GM18517 (cell line): ENCODE results near the gene ZBTB46.
"Not testable (repeated sequence)": the region's sequence is repeated elsewhere in the genome, so short reads cannot be mapped to it uniquely, and the experiment has no call there.

ENCODE experiments used
- ATAC-seq: cut with Tn5 transposase; IDR thresholded peaks from one replicate; pipeline ENCODE4 v1.9.1; 2021; ENCODE audit warnings: mild to moderate bottlenecking, moderate library complexity; ENCODE audit not compliant: unreplicated experiment

Gene ZBTB46

GRCh38 chr20:63790572-63791168 is 40.4 kb downstream of the ZBTB46 start:
- ATAC-seq: no peak

GRCh38 chr20:63789836-63790571 is 41.1 kb downstream of the ZBTB46 start:
- no peak for ATAC-seq

GRCh38 chr20:63787749-63788148 is 43.3 kb downstream of the ZBTB46 start:
- no peak for ATAC-seq

DNA sequence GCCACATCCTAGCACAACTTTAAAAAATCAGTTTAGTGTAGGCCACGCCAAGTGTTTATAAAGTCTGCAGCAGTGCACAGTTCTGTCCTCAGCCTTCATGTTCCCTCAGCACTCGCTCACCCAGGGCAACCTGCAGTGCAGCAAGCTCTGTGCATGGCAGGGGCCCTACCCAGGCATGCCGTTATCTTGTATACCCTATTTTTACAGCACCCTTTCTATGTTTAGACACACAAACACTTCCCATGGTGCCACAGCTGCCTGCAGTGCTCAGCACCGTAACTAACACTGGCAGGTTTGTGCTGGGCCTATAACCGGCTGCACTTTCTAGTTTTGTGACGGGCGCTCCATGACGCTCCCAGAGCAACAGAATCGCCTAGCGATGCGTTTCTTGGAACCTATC is 43.8 kb downstream of the ZBTB46 start:
- no peak for ATAC-seq

GRCh38 chr20:63785691-63786131 is 45.4 kb downstream of the ZBTB46 start:
- ATAC-seq: no peak

DNA sequence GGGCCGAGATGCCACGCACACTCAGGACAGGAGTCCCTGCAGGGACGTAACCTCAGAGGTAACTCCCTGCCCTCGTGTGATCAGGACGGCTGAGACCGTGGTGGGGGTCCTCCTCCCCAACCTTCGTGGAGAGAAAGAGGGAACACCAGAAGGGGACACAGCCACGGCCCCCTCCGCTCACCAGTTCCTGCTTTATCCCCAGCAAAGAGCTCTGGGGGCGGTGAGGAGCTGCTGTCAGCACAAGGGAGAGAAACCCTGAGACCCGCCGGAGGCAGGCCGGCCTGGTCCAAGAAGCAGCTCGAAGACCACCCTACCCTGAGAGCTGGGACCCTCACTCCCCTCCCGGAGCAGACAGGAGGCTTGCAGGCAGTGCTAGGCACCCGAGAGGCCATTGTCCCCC is 47.1 kb downstream of the ZBTB46 start:
- no peak for ATAC-seq

DNA sequence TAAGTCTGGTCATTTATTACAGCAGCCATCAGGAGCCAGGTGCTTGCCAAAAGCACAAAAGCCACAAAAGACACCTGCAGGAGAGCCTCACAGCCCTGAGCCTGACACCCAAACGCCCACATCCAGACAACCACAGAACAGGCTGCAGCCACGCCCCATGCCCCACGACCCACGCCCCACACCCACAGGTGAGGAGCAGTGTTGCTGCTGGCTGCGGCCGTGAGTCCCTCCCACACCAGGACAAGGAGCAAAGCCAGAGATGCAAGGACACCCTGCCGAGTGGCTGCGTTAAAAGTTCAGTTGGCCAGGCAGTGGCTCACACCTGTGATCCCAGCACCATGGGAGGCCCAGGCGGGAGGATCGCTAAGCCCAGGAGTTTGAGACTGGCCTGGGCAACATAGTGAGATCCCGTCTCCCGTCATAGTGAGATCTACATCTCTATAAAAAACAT is 48.5 kb downstream of the ZBTB46 start:
- ATAC-seq: no peak

- ATAC-seq: no peak
Observed at GRCh38 chr20:63782051-63782471, 49.0 kb downstream of the ZBTB46 start.

DNA sequence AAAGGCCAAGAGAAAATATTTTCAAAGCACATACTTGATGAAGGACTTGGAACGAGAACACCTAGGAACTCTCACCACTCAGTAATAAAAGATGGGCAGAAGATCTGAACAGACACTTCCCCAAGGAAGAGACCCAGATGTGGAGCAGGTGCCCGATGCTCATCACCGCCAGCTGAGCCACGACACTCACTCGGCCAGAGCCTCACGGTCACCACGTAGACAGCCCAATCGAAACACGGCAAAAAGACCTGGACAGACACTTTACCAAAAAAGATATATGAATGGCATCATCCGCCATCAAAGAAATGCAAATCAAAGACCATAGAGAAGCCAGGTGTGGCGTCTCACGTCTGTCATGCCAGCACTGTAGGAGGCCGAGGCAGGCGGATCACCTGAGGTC is 49.9 kb downstream of the ZBTB46 start:
- no peak for ATAC-seq

DNA sequence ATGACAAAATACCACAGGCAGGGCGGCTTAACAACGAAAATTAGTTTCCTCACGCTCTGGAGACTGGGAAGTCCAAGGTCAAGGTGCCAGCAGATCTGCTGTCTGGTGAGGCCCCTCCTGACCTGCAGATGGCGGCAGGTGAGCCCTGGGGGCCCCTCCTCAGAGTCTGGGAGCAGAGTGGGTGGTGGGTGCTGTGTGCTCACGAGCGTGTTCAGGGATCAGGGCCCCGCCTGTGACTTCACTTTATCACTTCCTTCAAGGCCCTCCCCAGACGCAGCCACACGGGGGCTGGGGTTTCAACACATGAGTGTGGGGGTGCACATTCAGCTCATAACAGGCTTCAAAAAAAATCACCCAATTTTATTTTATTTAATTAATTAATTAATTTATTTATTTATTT is 52.2 kb downstream of the ZBTB46 start:
- ATAC-seq: no peak

DNA sequence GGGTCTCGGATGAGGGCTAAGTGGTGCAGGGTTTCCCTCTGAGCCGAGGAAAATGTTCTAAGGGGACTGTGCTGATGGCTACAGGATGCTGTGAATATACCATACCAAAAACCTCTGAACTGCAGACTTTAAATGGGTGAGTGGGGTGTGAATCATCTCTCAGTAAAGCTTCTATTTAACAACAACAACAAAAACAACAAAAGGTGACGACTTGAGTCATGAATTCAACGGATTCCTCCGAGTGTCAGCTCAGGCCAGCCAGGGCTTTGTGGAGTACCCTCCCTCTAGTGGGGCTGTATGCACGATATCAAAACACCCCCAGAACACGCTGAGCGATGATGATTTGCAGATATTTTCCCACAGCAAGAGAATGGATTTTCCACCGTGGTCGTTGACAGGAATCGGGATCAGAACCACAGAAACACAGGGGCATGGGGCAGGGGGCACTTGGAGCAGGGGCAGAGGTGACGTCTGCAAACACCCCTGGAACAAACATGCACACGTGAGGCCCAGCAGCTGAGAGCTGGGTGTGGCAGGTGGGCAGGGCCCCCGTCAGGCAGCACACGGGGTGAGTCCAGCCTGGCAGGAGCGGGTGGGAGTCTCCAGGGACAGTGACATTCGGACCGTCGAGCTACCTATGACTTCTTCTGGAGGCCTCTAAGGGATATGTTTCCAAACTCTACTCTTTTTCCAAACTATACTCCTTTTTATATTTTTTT is 52.9 kb downstream of the ZBTB46 start:
- ATAC-seq: no peak

DNA sequence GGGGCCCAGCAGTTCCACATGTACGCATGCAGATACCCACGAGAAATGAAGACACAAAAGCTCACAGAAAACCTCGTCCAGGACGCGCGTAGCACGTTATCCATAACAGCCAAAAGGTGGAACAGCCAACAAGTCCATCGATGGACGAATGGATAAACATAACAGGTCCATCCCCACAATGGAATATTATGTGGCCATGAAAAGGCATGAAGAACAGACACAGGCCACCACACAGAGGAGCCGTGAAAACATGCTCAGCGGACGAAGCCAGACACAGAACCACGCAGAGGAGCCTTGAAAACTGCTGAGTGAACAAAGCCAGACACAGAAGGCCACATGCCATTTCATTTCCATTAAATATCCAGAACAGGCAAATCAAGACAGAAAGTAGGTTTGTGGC is 53.5 kb downstream of the ZBTB46 start:
- no peak for ATAC-seq

GRCh38 chr20:63776875-63777274 is 54.2 kb downstream of the ZBTB46 start:
- ATAC-seq: not testable (repeated sequence)

- ATAC-seq: no peak
Observed at GRCh38 chr20:63775096-63775978, 55.7 kb downstream of the ZBTB46 start.

DNA sequence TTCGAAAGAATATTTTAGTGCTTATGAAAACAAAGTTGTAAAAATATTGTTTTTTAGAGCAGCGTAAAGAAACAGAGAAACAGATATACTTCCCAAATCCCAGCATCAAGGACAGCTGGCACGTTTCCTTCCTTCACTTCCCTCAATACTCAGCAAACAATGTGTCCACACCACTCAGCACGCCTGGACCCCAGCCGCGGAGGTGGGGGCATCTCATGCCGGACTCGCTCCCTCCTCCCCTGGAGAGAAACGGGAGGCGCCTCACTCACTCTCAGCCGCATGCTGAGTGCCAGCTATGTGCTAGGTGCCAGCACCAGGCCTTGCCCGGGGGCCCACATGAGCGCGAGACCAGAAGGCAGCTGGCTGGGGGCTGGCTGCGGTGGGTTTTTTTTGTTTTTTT is 56.8 kb downstream of the ZBTB46 start:
- no peak for ATAC-seq

DNA sequence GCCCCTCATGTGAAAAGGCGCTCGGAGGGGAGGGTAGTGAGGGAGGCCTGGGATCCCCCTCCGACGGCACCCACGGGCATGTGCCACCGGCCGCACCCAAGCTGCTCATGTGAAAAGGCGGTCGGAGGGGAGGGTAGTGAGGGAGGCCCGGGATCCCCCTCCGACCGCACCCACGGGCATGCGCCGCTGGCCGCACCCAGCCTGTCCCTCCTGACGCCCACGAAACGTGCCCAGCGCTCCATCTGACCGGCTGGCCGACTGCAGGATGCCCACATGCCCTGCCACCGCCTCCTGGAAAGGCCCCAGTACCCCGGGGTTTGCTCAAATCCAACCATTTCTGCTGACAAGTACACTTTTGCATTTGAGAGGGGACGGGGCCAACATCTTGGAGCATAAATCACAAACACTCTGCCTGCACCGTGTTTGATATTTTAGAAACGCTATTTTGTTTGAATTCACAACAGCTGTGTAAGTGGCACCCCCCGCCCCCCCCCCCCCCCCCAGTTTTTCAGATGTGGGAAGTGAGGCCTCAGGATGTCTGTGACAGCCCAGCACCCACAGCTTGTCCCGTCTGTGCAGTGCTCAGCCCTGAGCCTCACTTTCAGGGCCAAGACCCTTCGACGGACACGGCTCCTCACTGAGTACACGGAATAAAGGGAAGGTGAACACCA is 57.4 kb downstream of the ZBTB46 start:
- ATAC-seq: no peak

DNA sequence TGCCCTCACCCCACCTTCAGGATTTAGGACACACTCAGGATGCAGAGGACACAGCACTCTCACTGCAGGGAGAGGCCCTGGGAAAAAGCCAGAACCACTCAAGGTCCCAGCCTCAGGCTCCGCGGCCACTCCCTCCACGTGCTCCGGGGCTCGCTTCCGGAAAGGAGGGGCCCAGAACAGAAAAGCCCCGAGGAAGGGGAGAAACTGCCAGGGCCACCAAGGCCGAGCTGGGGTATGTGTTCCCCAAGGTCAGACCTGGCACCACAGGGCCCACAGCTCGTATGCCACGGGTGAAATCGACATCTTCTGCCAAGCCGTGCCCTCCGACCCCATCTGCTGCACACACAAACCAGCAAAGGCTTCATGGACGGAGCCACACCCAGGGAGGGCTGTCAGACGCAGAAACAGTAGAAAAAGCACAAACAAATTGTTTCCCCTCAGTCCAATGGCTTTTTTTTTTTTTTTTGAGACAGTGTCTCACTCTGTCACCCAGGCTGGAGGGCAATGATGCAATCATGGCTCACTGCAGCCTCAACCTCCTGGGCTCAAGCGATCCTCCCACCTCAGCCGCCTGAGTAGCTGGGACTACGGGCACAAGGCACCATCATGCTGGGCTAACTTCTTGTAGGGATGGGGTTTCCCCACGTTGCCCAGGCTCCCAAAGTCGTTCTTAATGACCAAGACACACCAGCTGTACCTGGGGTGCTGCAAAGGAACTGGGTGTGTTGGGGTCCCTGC is 58.1 kb downstream of the ZBTB46 start:
- ATAC-seq: no peak

GRCh38 chr20:63771046-63771707 is 59.9 kb downstream of the ZBTB46 start:
- ATAC-seq: no peak

DNA sequence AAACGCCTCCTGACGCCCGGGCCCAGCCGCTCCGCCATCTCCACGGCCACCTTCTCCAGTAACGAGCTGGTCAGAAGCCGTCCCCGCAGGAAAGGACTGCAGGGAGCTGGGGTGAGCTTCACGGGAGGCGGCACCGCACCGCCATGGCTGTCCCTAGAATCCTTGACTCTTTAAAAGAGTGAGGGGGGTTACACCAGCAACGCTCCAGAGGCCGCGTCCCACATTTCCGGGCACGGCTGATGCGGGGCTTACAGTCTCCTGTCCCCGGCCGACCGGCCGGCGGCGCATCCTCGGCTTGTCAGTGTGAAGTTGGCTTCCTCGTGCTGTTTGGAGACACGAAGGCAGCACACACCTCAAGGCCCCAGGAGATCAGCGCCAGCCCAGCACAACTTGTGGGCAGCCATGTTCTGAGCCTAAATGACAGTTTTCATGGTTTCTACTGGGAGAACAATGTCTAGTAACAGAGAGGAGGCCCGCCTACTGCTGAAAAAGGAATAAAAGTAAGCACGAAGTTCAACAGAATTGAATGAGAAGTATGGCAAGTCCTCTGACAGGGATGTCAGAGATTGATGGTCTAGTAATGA is 61.1 kb downstream of the ZBTB46 start:
- ATAC-seq: no peak
